ENCODE results near the gene MKNK2. TPM values are rescaled to one million over a fixed set of nuclear protein-coding genes. Genes with fewer than 3 reads are reported as not detected.

MKNK2 gene
- total and polyA plus RNA-seq, 12 donors = 107 to 260 (median 144) TPM

DNA sequence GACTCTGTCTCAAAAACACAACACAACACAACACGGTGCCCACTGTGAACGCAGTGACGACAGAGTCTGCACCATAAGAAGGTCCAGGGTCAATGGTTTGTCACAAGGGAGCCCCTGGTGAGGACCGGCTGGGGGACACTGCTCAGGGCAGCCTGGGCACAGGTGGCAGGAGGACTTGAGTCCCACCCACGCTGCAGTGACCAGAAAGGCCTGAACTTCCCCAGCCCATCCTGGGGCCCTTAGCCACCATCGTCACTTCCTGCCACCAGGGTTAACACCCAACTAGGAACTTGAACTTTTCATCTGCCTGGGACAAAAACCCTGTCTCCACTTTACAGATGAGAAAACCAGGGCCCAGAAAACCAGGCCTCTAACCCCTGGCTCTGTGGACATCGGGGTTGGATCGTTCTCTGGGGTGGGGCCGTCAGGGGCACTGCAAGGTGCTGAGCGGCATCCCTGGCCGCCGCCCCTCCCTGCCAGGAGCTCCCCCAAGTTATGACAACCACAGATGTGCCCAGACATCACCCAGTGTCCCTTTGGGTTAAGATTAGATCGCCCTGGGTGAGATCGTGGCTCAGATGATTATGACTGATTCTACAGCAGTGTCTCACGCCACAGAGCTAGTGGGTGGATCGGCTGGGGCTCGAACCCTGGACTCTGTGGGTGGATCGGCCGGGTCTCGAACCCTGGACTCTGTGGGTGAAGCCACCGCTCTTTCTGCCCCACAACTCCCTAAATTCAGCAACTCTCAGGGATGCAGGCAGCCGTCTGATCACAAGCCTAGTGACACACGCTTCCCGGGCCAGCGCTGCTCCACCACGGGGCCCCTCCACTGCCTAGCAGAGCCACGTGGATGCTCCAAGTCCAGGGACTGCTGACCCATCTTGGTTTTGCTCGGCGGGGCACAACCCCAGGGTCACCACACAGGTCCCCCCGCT, 31.1 kb upstream of the MKNK2 start:
- H3K27ac ChIP-seq = peak overlapping the region in 5 of 10 donors; percentile 8 to 97 (median 31)
- TF ChIP-seq, protein P1, sequence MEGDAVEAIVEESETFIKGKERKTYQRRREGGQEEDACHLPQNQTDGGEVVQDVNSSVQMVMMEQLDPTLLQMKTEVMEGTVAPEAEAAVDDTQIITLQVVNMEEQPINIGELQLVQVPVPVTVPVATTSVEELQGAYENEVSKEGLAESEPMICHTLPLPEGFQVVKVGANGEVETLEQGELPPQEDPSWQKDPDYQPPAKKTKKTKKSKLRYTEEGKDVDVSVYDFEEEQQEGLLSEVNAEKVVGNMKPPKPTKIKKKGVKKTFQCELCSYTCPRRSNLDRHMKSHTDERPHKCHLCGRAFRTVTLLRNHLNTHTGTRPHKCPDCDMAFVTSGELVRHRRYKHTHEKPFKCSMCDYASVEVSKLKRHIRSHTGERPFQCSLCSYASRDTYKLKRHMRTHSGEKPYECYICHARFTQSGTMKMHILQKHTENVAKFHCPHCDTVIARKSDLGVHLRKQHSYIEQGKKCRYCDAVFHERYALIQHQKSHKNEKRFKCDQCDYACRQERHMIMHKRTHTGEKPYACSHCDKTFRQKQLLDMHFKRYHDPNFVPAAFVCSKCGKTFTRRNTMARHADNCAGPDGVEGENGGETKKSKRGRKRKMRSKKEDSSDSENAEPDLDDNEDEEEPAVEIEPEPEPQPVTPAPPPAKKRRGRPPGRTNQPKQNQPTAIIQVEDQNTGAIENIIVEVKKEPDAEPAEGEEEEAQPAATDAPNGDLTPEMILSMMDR (IDR thresholded peaks at IDR 0.05) = no peak
- DNase-seq (no peak), ATAC-seq (peak in 4 of 8 donors; percentile 6 to 36 (median 24))
- WGBS, 2 donors = 88 to 89% methylated on average over 30 of the region's 30 CpGs
- peaks cover 0 to 77% (median 17%) of the 10 kb centered on the region in 9 donors for H3K36me3 ChIP-seq
- intact Hi-C loops (cut with DNase I) = no loop called here
- H3K27me3 ChIP-seq = no peaks in the 10 kb centered on the region
- H3K4me3 ChIP-seq = peak overlapping the region in 1 of 10 donors; percentile 63
- H3K9me3 ChIP-seq = no peaks in the 10 kb centered on the region
- peaks cover 0 to 64% (median 18%) of the 10 kb centered on the region in 9 donors for H3K4me1 ChIP-seq

DNA sequence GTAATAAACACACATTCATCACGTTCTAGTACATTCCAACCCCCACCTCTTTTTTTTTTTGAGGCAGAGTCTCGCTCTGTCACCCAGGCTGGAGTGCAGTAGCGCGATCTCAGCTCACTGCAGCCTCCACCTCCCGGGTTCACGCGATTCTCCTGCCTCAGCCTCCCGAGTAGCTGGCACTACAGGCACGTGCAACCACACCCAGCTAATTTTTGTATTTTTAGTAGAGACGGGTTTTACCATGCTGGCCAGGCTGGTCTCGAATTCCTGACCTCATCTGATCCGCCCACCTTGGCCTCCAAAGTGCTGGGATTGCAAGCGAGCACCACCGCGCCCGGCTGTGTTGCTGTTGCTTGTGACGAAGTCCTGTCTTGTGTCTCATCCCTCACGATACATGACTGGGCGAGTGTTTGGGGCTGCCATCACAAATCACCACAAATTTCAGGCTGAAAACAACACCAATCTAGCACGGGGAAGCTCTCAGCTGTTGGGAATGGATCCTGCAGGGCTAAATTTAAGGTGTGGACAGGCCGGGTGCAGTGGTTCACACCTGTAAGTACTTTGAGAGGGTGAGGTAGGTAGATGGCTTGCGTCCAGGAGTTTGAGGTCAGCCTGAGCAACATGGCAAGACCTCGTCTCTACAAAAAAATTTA, 29.4 kb upstream of the MKNK2 start:
- intact Hi-C loops (cut with DNase I) = no loop called here
- TF ChIP-seq, protein P1 (IDR thresholded peaks at IDR 0.05) = no peak
- H3K36me3 ChIP-seq = peaks cover 0 to 94% (median 27%) of the 10 kb centered on the region in 9 donors
- 90% methylated on average over 23 of the region's 23 CpGs for WGBS, 2 donors
- no peak overlapping the region for H3K4me3 ChIP-seq
- ATAC-seq (no peak), DNase-seq (no peak)
- no peak overlapping the region for H3K27ac ChIP-seq
- H3K9me3 ChIP-seq = no peaks in the 10 kb centered on the region
- peaks cover 0 to 48% (median 14%) of the 10 kb centered on the region in 9 donors for H3K4me1 ChIP-seq
- H3K27me3 ChIP-seq = no peaks in the 10 kb centered on the region

DNA sequence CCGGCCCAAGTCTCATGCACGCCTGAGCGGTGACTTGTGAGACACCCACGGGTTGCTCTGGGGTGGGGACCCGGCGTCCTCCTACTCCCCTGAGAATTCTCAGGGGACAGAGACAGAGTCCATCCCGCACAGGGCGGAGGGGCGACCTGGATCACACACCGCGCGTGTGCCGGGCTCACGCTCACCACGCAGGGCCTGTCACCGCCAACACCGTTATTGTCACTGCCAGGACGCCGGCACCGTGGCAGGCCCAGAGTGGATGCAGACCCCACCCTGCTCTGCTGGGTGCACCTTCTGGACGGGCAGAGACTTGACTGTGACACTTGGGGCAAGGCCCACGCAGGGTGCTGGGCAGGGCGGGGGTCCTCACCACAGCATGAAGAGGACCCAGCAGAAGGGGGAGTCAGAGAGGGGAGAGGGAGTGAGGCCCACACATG, 28.8 kb upstream of the MKNK2 start:
- H3K4me3 ChIP-seq = no peak overlapping the region
- no peaks in the 10 kb centered on the region for H3K9me3 ChIP-seq
- no peak overlapping the region for H3K27ac ChIP-seq
- H3K36me3 ChIP-seq = peaks cover 0 to 99% (median 33%) of the 10 kb centered on the region in 9 donors
- intact Hi-C loops (cut with DNase I) = loop anchor here in 3 of 10 donors (5.0 to 10.0 kb wide), 2 partner anchors 155 to 158 kb away; no protein-coding TSS in a partner anchor
- H3K4me1 ChIP-seq = peaks cover 0 to 45% (median 12%) of the 10 kb centered on the region in 9 donors
- no peaks in the 10 kb centered on the region for H3K27me3 ChIP-seq
- WGBS, 2 donors = 89 to 90% methylated on average over 23 of the region's 23 CpGs
- TF ChIP-seq, protein P1 (IDR thresholded peaks at IDR 0.05) = no peak
- ATAC-seq (no peak), DNase-seq (no peak)

Data from heart right ventricle (tissue), 16 donors.